Stimulated activated CD8-positive, alpha-beta memory T cell treated with anti-CD3 and anti-CD28 coated beads, Interleukin-2, amount 100 ng/mL, for 48 hours (primary cell): ENCODE measurements around the gene TMEM220.

Experiments
- DNase-seq, 2 donors: peaks; one replicate each; pipeline ENCODE4 v3.0.0-alpha.2; 2020; ENCODE audit warnings: low read depth in 2 of 2

The TMEM220 gene

GRCh38 chr17:10664571-10664970, 65.3 kb downstream of the TMEM220 start:
- DNase-seq = no peak
